Stimulated activated naive CD8-positive, alpha-beta T cell treated with anti-CD3 and anti-CD28 coated beads, Interleukin-15, Interleukin-2, amounts not matched to agents 100 ng/mL and 50 ng/mL, for 24 hours (primary cell): ENCODE measurements around the gene DCTN3.

Experiments used
- H3K27ac Mint-ChIP-seq: one replicate; pipeline ENCODE4 v1.8.0; 2021; ENCODE audit warnings: mild to moderate bottlenecking, mixed read lengths
- H3K27me3 Mint-ChIP-seq: one replicate; pipeline ENCODE4 v1.8.0; 2021; ENCODE audit warnings: mixed read lengths
- H3K36me3 Mint-ChIP-seq: one replicate; pipeline ENCODE4 v1.8.0; 2021; ENCODE audit warnings: low read depth, mixed read lengths
- H3K4me1 Mint-ChIP-seq: one replicate; pipeline ENCODE4 v1.8.0; 2021; ENCODE audit warnings: low read depth, mixed read lengths
- H3K4me3 Mint-ChIP-seq: one replicate; pipeline ENCODE4 v1.8.0; 2021; ENCODE audit warnings: mild to moderate bottlenecking, mixed read lengths
- H3K9me3 Mint-ChIP-seq: one replicate; pipeline ENCODE4 v1.8.0; 2021; ENCODE audit warnings: mixed read lengths

The DCTN3 gene

DNA sequence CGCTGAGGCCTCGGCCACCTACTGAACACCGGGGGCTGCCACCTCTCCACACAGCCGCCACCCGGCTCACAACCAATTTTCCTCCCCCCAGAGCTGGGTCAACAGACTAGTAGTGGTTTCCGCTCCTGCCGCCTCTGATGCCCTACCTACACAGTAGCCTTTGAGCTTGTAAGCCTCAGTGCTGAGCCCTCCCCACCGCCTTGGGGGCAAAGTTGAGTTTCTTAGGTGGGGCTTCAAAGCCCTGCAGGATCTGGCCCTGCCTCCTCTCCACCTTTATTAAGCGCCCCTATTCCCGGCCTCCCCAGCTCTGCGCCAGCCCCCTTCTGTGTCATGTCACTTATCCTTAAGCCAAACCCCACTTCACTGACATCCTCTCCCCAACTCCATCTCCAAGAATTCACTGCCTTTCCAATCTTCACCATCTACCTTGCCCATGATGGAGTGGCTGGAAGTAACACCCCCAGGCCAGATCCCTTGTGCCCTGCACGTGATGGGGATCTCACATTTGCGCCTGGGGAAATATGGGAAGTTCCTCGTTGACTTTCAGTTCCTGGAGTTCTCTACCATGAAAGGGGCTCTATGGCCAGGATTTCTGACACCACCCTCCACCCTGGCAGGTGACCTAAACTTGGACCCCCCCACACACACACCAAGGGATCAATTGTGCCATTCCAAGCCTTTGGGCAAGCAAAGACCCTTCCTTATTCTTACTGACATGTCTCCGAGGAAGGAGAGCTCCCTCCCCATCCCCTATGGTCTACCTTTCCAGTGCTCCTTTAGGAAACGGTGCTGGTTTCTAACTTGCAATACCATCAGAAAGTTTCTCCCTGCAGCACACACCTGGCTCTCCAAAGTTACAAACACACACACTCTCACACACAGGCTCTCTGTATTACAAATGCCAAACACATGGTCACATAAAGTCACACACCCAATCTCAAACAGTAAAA lies 28.1 kb downstream of the DCTN3 start:
- no peaks in the 10 kb centered on the region for H3K9me3 Mint-ChIP-seq
- peaks cover 28% of the 10 kb centered on the region for H3K4me1 Mint-ChIP-seq
- H3K27me3 Mint-ChIP-seq = peaks cover 61% of the 10 kb centered on the region
- H3K4me3 Mint-ChIP-seq = no peak overlapping the region
- no peaks in the 10 kb centered on the region for H3K36me3 Mint-ChIP-seq
- no peak overlapping the region for H3K27ac Mint-ChIP-seq

DNA sequence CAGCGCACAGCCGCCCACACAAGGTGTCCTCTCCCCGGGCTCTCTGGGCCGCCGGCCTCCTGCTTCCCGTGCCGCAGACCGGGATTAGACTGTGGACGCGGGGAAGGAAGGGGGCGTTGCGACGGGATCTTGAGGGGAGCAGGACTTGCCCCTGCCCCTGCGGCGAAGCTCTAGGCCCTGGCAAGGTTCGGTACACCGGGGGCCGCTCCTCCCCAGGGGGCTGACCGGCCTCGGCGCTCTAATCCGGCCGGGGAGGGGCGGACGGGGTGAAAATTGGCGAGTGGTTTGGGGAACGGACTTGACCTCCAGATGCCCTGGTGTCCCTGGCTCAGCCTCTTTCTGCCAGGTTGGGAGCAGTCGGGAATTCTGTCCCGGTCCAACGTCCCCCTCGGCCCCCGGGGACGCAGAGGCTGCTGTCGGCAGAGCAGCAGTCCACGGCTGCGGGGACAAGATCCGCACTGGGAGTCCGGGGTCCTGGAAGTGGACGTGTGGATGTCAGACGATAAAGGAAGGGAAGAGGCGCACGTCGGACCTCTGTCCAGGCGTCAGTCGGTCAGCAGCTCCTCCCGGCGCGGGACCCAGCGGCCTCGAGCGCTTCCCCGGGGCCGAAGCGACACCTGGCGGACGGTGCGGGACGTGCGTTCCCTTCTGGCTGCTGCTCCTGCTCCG lies 28.9 kb downstream of the DCTN3 start:
- Mint-ChIP-seq H3K4me1 (peaks cover 28% of the 10 kb centered on the region), H3K4me3 (peak overlapping the region; percentile 70), H3K9me3 (no peaks in the 10 kb centered on the region), H3K27ac (no peak overlapping the region), H3K36me3 (no peaks in the 10 kb centered on the region), H3K27me3 (peaks cover 66% of the 10 kb centered on the region)

DNA sequence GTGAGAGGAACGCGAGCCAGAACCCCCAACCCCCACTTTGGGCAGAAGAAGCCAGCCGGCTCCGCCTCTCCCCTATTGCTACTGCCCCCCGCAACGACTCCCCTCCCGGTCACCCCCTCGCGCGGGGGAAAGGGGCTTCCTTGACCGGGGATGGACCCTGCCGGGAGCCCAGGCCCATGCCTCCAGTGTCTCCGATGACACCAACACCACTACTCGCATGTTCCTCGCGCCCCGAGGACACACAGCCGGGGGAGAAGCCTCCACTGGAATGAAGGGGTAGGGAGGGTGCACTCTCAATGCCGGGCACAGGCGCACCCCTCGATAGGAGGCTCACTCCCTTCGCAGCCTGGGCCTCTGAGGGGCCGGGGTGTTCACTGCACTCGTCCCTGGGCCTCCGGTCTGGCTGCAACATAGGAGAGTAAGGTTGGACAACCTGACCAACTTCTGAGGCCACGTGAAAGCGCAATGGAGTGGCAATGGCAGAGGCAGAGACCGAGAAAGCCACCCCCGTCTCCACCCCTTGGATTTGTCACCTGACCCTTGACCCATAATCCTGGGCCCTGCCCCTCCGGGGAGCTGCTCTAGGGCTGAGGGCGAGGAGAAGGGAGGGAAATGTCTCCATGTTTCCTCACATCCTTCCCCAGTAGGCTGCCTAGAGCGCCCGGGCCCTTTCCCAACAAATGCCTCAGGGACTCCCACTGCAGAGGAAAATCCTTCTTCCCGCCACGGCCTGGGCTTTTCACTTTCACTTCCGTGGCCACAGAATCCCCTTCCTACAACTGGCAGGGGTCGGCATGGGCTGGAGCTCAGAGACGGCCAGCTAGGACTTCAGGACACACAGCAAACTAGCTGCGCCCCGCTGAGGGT lies 29.7 kb downstream of the DCTN3 start:
- Mint-ChIP-seq H3K9me3 (no peaks in the 10 kb centered on the region), H3K27ac (no peak overlapping the region), H3K36me3 (no peaks in the 10 kb centered on the region), H3K4me3 (peak overlapping the region; percentile 70), H3K4me1 (peaks cover 28% of the 10 kb centered on the region), H3K27me3 (peaks cover 72% of the 10 kb centered on the region)

DNA sequence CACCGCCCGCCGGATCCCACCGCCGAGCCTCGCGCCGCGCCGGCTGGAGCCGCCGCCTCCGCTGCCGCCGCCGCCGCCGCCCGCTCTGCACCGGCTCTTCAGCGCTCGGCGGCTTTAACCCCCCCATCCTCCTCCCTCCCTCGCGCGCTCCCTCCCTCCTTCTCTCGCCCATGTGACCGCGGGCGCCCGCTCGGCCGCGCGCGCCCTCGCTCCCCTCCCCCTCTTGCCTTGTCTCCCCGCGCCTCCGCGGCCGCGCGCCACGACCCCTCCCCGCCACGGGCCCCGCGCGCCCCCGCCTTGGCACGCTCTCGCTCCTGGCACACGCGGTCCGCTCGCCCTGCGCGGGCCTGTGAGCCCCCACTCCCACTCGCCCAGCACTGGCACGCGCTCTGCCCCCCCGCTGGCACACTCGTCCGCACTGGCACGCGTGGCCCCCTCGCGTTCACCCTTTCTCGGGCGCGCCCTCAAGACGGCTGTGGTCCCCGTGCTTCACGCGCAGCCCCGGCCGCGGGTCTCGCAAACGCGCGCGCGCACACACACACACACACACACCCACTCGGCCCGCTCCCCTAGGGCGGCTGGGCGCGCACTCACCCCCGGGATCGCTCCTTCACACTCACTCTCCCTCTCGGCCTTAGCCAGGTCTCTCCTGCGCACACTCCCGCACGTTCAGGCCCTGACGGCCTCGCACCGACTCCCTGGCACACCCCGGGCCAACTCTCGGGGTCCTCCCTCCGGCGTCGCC lies 30.5 kb downstream of the DCTN3 start, which contains the start of gene CNTFR:
Gene CNTFR, minus strand, starts transcription at position 89 of the 745 bp plus-strand sequence. CDS start 20,743 bp downstream, outside the sequence.
- Mint-ChIP-seq H3K27ac (no peak within 1 kb of the TSS), H3K9me3 (no peaks in the 10 kb centered on the region), H3K27me3 (peaks cover 71% of the 10 kb centered on the region), H3K4me3 (peak within 1 kb of the TSS; percentile 70), H3K4me1 (peaks cover 28% of the 10 kb centered on the region), H3K36me3 (no peaks in the 10 kb centered on the region)

DNA sequence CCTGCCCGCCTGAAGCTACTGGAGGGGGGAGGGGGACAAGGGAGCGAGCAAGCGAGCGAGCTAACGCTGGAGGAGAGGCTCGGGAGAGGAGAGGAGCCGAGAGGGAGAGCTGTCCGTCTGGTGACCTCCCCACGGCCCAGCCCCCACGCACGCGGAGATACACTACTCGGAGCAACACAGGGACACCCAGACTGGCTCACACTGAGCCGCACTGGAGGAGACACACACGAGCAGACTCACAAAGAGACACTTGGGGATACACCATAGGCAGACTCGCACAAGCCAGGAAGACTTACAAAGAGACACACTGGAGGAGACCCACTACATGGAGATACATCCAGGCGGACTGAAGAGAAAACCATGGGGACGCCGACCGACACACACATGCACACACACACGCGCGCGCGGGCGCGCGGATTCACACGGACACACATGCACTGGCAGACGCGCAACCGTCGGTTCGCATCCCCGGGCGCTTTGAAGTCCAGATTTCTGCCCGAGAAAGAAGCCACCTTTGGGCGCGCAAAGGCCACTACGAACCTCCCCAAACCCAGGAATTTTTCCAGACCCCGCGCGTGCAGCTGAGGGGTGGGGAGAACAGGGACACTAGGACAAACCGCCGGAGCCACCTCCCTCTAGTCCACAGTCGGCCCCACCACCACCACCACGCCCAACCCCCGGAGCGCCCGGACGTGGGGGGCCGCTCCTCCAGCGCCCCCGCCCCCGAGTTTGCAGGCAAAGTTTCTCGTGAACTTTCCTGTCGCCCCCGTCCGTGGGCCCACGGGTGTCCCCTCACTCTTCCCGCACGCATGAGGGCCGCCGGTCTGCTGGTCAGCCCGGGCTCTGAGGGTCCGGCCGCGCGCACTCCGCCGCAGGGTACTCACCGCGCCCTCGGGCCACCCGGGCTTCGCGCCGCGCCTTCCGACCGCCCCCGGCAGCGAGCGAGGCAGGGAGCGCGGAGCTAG lies 31.3 kb downstream of the DCTN3 start:
- peaks cover 28% of the 10 kb centered on the region for H3K4me1 Mint-ChIP-seq
- no peaks in the 10 kb centered on the region for H3K9me3 Mint-ChIP-seq

DNA sequence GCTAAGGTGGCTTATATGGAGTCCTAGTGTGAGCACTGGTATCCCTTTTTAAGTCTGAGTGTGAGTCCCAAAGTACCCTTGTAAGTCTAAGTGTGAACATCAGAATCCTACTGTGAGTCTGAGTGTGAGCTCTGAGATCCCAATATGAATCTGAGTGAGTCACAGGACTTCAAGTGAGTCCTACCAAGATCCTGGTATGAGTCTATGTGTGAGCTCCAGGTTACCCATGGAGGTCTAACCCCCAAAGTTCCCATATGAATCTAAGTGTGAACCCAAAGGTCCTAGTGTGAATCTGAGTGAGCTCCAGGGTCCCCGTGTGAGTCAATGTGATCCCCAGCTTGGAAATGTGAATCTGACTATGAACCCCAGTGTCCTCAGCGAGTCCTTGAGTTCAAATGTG lies 33.0 kb downstream of the DCTN3 start:
- H3K27ac Mint-ChIP-seq = no peak overlapping the region
- H3K9me3 Mint-ChIP-seq = no peaks in the 10 kb centered on the region
- no peaks in the 10 kb centered on the region for H3K36me3 Mint-ChIP-seq
- H3K27me3 Mint-ChIP-seq = peaks cover 64% of the 10 kb centered on the region
- peaks cover 22% of the 10 kb centered on the region for H3K4me1 Mint-ChIP-seq
- no peak overlapping the region for H3K4me3 Mint-ChIP-seq

More for the DNA sequence above, 31.3 kb downstream of the DCTN3 start:
- H3K4me3 Mint-ChIP-seq = peak overlapping the region; percentile 63
- no peaks in the 10 kb centered on the region for H3K36me3 Mint-ChIP-seq
- H3K27me3 Mint-ChIP-seq = peaks cover 74% of the 10 kb centered on the region
- H3K27ac Mint-ChIP-seq = no peak overlapping the region

DNA sequence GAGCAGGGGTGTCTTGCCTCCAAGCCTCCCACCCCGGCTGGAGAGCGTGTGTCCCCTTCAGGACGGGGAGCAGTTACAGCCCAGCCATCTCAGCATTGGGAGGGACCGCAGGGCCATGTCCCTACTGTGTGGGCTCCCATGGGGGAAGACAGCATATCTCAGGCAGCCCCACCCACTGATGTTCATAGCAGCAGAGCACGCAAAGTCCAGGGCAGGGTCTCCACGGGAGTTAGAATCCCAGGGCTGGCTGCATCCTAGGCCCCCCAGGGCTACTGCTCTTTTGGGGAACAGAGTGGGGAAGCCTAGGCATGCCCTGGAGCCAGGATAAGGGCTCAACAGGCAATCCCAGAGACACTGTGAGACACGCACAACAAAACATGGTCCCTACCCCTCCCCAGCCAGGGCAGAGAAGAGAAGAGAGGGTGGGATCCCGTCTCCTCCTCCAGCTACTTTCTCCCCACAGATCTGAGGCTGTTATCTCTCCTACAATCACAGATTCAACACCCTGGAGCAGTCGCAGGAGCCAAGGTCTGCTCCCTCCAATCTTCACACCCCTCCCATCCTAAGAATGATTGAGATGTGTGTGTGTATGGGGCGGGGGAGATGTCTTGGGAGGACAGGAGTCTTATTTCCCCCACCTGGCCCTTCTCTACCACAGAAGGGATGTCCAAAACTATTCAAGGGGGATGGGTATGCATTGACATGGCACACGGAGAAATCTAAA lies 34.2 kb downstream of the DCTN3 start:
- Mint-ChIP-seq H3K27ac (no peak overlapping the region), H3K4me1 (peaks cover 20% of the 10 kb centered on the region), H3K4me3 (no peak overlapping the region), H3K9me3 (no peaks in the 10 kb centered on the region), H3K36me3 (no peaks in the 10 kb centered on the region), H3K27me3 (peaks cover 60% of the 10 kb centered on the region)

DNA sequence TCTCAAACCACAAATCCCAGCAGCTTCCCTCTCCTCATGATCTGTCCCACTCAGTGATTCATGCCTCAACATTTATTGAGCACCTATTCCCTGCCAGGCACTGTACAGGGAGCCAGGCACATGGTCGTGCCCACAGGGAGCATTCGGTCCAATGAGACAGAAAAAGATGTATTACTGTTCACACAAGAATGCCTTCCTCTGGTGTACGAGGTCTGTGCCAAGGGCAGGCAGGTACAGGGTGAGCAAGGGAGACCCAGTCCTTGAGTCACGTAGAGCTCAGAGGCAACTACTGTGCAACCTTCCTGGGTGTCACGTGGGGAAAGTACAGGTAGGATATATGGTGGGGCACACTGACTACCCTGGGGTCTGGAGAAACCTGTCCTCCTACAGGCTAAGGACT lies 35.3 kb downstream of the DCTN3 start:
- no peaks in the 10 kb centered on the region for H3K9me3 Mint-ChIP-seq
- H3K4me3 Mint-ChIP-seq = no peak overlapping the region
- H3K27ac Mint-ChIP-seq = no peak overlapping the region
- no peaks in the 10 kb centered on the region for H3K36me3 Mint-ChIP-seq
- H3K27me3 Mint-ChIP-seq = peaks cover 61% of the 10 kb centered on the region
- peaks cover 10% of the 10 kb centered on the region for H3K4me1 Mint-ChIP-seq

DNA sequence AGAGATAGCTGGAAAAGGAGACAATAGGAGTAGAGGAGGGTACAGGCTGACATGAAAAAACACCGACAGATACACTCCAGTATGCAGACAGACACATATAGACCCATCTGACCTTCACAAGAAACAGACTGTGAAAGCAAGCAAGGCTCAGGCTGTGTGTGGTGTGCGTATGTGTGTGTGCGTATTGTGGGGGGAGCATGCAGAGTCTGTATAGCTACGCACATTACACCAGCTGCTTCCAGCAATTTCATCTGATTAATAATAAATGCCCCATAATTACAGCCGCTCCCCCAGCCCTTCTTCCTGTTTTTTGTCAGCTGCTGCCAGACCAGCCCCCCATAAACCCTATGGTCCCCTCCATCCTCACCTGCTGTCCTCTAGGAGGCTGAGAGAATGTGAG lies 37.5 kb downstream of the DCTN3 start:
- Mint-ChIP-seq H3K4me1 (no peaks in the 10 kb centered on the region), H3K27me3 (peaks cover 64% of the 10 kb centered on the region), H3K36me3 (no peaks in the 10 kb centered on the region), H3K9me3 (no peaks in the 10 kb centered on the region), H3K4me3 (no peak overlapping the region), H3K27ac (no peak overlapping the region)

DNA sequence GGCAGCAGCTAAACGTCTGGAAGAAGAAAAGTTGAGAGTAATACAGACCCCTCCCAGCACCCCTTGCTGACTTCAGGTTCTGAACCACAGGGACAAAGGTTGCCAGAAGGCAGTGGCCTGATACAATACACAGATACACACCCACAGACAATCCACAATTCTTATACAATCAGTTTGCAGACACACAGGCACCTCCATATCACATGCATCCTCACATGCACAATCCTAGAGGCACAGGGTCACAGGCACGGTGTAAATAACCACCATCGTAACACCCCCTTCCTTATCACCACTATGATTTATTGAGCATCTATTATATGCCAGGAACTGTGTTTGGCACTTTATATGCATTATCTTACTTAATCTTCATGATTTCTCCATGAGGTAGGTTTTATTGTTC lies 39.0 kb downstream of the DCTN3 start:
- no peaks in the 10 kb centered on the region for H3K36me3 Mint-ChIP-seq
- H3K9me3 Mint-ChIP-seq = no peaks in the 10 kb centered on the region
- H3K4me1 Mint-ChIP-seq = no peaks in the 10 kb centered on the region
- H3K4me3 Mint-ChIP-seq = no peak overlapping the region
- H3K27me3 Mint-ChIP-seq = peaks cover 60% of the 10 kb centered on the region
- no peak overlapping the region for H3K27ac Mint-ChIP-seq

DNA sequence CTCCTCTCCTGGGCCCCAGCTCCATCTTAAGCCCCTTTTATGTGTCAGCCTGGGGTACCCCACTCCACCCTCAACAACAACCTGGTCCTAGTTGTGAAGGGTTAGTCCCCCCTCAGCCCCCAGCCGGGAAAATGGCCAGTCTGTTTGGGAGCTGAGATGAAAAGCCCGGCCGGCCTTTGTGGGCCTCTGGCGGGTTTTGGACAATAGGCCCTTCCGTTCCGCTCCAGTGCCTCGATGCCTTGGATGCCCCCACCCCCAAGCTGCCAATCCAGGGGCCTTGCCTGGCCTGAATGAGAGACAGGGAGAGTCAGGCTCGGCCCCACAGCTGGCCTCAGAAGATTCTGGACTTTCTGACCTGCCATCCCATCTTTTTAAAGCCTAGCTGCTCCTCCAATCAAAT lies 39.9 kb downstream of the DCTN3 start:
- H3K4me1 Mint-ChIP-seq = no peaks in the 10 kb centered on the region
- no peaks in the 10 kb centered on the region for H3K9me3 Mint-ChIP-seq
- no peak overlapping the region for H3K4me3 Mint-ChIP-seq
- no peak overlapping the region for H3K27ac Mint-ChIP-seq
- no peaks in the 10 kb centered on the region for H3K36me3 Mint-ChIP-seq
- peaks cover 58% of the 10 kb centered on the region for H3K27me3 Mint-ChIP-seq

DNA sequence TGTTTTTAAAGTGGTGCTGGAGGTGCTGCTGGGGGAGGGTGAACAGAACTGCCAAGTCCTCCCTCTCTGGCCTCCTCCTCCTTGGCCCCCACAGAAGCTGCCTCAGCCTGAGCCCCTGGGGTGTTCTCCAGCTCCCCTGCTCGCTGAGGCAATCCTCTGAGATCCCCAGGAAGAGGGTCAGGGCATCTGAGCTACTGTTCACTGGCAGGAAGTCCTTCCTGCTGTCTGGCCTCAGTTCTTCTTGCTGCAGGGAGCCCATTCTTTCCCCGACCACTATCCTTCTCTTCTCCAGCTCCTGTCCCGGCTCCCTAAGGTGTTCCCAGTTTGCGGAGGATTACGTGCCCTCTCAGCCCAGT lies 40.5 kb downstream of the DCTN3 start:
- no peaks in the 10 kb centered on the region for H3K4me1 Mint-ChIP-seq
- no peak overlapping the region for H3K4me3 Mint-ChIP-seq
- no peak overlapping the region for H3K27ac Mint-ChIP-seq
- peaks cover 55% of the 10 kb centered on the region for H3K27me3 Mint-ChIP-seq
- no peaks in the 10 kb centered on the region for H3K36me3 Mint-ChIP-seq
- H3K9me3 Mint-ChIP-seq = no peaks in the 10 kb centered on the region
